ENCODE data around the gene ALDH1L1. TPM values are rescaled to one million over a fixed set of nuclear protein-coding genes. Genes with fewer than 3 reads are reported as not detected.

ALDH1L1 gene
- total RNA-seq, 1 donor from 2014 or later: not detected

DNA sequence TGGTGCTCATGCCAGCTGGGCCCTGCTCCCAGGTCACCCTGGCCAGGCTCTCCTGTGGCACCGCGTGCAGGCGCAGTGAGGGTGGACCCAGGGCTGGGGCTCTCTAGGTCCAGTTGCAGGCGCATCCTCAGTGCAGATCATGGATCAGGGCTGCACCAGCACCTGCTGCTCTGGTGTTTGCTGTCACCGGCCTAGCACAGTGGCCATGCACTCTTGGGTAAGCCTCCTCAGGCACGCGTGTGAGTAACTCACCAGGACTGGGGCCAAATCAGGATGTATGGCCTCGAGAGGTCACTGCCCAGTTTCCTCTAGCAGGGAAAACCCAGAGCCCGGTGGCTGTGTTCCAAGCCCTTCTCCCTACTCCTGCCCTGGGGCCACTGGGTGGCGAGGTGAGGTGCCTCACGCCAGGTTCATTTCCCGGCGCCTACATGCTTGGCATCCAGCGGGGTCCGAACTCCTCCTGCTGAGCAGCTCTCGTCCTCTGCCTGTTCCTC, 50.9 kb downstream of the ALDH1L1 start:
- Mint-ChIP-seq H3K4me1 (ENCODE audit: unreplicated experiment) (no peaks in the 10 kb centered on the region), H3K36me3 (ENCODE audit: low read depth, unreplicated experiment) (no peaks in the 10 kb centered on the region), H3K9me3 (ENCODE audit: unreplicated experiment) (no peaks in the 10 kb centered on the region), H3K27ac (ENCODE audit: unreplicated experiment) (no peak overlapping the region), H3K4me3 (ENCODE audit: unreplicated experiment) (no peak overlapping the region), H3K27me3 (ENCODE audit: unreplicated experiment) (peaks cover 7% of the 10 kb centered on the region)
- no peak for DNase-seq (ENCODE audit: low spot score)
- TF ChIP-seq, protein P1, sequence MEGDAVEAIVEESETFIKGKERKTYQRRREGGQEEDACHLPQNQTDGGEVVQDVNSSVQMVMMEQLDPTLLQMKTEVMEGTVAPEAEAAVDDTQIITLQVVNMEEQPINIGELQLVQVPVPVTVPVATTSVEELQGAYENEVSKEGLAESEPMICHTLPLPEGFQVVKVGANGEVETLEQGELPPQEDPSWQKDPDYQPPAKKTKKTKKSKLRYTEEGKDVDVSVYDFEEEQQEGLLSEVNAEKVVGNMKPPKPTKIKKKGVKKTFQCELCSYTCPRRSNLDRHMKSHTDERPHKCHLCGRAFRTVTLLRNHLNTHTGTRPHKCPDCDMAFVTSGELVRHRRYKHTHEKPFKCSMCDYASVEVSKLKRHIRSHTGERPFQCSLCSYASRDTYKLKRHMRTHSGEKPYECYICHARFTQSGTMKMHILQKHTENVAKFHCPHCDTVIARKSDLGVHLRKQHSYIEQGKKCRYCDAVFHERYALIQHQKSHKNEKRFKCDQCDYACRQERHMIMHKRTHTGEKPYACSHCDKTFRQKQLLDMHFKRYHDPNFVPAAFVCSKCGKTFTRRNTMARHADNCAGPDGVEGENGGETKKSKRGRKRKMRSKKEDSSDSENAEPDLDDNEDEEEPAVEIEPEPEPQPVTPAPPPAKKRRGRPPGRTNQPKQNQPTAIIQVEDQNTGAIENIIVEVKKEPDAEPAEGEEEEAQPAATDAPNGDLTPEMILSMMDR (IDR thresholded peaks at IDR 0.05; ENCODE audit: unreplicated experiment): no peak

DNA sequence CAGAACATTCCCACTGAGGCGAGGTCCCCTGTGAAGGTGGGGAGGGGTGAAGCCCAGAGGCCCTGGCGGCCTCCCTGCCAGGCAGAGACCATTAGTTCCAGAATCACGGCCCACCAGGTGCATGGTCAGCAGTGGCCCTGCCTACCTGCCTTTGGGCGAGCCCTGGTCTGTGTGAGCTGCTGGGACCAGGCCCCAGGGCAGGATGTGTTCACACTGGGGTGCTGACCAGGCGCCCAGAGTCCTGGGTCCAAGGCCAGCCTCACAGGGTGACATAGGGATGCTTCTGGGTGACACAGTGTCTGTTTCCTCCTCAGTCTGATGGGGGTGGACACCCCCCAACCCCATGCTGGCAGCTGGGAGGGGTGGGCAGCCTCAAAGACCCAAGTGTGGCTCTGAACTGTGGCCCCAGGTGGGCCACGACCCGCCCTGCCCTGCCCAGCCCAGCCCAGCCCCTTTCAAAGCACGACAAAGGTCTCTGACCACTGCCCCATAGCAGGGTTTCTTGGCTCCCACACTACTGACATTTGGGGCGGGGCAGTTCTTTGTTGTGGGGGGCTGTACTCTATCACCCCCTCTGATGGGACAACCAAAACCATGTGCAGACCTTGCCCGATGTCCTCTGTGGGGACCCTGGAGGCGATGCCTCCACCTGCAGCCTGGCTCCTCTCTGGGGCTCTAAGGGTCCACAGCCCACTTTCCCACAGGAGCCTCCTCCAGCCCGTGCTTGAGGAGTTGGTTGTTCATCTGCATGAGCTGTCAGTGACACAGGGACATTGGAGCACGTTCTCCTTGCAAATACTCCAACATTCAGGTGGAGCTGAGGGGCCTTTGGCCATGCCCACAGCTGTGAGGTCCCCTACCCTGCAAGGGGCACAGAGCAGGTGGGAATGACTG, 51.6 kb downstream of the ALDH1L1 start:
- Mint-ChIP-seq H3K36me3 (ENCODE audit: low read depth, unreplicated experiment) (no peaks in the 10 kb centered on the region), H3K27ac (ENCODE audit: unreplicated experiment) (no peak overlapping the region), H3K9me3 (ENCODE audit: unreplicated experiment) (no peaks in the 10 kb centered on the region), H3K4me3 (ENCODE audit: unreplicated experiment) (no peak overlapping the region), H3K27me3 (ENCODE audit: unreplicated experiment) (peaks cover 7% of the 10 kb centered on the region), H3K4me1 (ENCODE audit: unreplicated experiment) (no peaks in the 10 kb centered on the region)
- TF ChIP-seq, protein P1 (IDR thresholded peaks at IDR 0.05; ENCODE audit: unreplicated experiment): no peak
- DNase-seq (ENCODE audit: low spot score): no peak

DNA sequence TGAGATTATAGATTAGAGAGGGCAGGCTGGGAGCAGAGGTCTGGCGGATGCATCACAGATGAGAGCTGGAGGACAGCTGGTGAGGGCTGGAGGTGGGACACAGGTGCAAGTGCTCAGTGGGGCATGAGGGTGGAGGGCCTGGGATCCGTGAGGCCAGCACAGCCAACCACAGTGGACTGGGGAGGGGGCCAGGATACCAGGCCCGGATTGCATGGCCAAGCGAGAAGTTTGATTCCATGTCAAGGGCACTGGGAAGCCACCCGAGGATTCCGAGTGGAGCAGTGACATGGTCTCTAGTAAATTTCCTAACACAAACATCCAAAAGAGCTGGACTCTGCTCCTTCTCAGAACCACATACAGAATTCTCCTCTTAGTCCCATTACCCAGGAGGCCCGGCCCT, 52.5 kb downstream of the ALDH1L1 start:
- H3K9me3 Mint-ChIP-seq (ENCODE audit: unreplicated experiment): no peaks in the 10 kb centered on the region
- TF ChIP-seq, protein P1 (IDR thresholded peaks at IDR 0.05; ENCODE audit: unreplicated experiment): no peak
- no peak overlapping the region for H3K27ac Mint-ChIP-seq (ENCODE audit: unreplicated experiment)
- H3K4me3 Mint-ChIP-seq (ENCODE audit: unreplicated experiment): no peak overlapping the region
- no peaks in the 10 kb centered on the region for H3K4me1 Mint-ChIP-seq (ENCODE audit: unreplicated experiment)
- no peaks in the 10 kb centered on the region for H3K36me3 Mint-ChIP-seq (ENCODE audit: low read depth, unreplicated experiment)
- H3K27me3 Mint-ChIP-seq (ENCODE audit: unreplicated experiment): peaks cover 6% of the 10 kb centered on the region
- DNase-seq (ENCODE audit: low spot score): no peak

DNA sequence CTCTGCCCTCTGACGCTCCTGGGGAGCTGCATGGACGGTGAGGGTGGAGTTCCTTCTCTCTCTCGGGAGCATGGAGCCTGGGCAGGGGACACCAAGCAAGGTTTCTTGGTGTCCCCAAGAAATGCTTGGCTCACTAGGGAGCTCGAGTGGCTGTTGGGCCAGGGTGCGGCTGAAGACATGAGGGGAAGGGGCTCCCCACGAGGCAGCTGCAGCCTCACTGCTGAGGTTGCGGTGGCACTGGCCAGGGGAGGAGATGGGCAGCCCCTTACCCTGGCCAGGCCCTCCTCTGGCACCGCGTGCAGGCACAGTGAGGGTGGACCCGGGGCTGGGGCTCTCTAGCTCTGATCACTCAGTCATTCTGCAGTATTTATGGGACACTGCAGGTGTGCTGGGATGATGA, 52.9 kb downstream of the ALDH1L1 start:
- Mint-ChIP-seq H3K4me3 (ENCODE audit: unreplicated experiment) (no peak overlapping the region), H3K4me1 (ENCODE audit: unreplicated experiment) (no peaks in the 10 kb centered on the region), H3K27ac (ENCODE audit: unreplicated experiment) (no peak overlapping the region), H3K36me3 (ENCODE audit: low read depth, unreplicated experiment) (no peaks in the 10 kb centered on the region), H3K27me3 (ENCODE audit: unreplicated experiment) (peaks cover 6% of the 10 kb centered on the region), H3K9me3 (ENCODE audit: unreplicated experiment) (no peaks in the 10 kb centered on the region)
- TF ChIP-seq, protein P1 (IDR thresholded peaks at IDR 0.05; ENCODE audit: unreplicated experiment): no peak
- DNase-seq (ENCODE audit: low spot score): no peak

- no peak for DNase-seq (ENCODE audit: low spot score)
- no peaks in the 10 kb centered on the region for H3K36me3 Mint-ChIP-seq (ENCODE audit: low read depth, unreplicated experiment)
- H3K27ac Mint-ChIP-seq (ENCODE audit: unreplicated experiment): no peak overlapping the region
- H3K4me1 Mint-ChIP-seq (ENCODE audit: unreplicated experiment): no peaks in the 10 kb centered on the region
- no peaks in the 10 kb centered on the region for H3K9me3 Mint-ChIP-seq (ENCODE audit: unreplicated experiment)
- TF ChIP-seq, protein P1 (IDR thresholded peaks at IDR 0.05; ENCODE audit: unreplicated experiment): no peak
- no peak overlapping the region for H3K4me3 Mint-ChIP-seq (ENCODE audit: unreplicated experiment)
- peaks cover 5% of the 10 kb centered on the region for H3K27me3 Mint-ChIP-seq (ENCODE audit: unreplicated experiment)
Measured at GRCh38 chr3:126126811-126127431, 53.5 kb downstream of the ALDH1L1 start.

Measured in endothelial cell (in vitro differentiated cells).